CD4-positive, alpha-beta T cell treated with Interleukin-6 at 100 ng/mL for 8 hours (primary cell): ENCODE results near the gene RABIF.
"Not testable (repeated sequence)": the region's sequence is repeated elsewhere in the genome, so short reads cannot be mapped to it uniquely, and the experiment has no call there.

Experiments
- DNase-seq: peaks from one replicate; pipeline ENCODE4 v3.0.0-alpha.2; 2020; ENCODE audit warnings: mixed read lengths, low spot score

Gene RABIF

DNA sequence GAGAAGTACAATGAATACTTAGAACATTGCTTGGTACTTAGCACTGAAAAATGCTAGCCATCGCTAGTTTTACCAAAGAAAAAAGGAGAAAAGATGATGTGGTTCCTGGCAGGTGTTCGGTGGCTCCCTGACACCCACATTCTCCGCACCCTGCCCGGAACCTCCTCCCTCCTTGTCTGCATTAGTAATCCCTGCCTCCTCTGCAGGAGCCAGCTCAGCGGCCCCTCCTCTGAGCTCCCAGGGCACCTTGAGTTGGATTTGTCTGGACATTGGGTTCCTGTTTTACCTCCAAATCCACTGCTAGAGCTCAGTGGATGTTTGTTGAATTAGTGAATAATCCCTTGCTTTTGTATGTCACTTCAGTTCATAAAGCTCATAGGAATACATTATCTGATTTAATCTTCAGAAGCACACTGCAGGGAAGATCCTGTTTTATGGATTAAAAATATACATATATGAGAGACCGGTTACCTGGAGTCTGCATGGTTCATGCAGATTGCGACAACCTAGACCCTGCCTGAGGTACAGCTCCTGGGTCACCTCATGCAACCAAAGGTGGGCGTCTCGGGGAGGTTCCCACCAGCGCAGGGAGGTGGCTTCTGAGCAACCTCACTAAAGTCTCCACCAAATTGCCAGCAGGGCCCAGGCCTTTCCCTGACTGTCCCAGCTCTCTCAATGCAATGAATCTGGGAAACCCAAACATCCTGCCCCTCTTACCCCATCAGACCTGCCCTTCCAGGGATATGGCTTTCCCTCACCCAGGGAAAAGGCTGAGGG is 54.0 kb downstream of the RABIF start:
- DNase-seq: no peak

DNA sequence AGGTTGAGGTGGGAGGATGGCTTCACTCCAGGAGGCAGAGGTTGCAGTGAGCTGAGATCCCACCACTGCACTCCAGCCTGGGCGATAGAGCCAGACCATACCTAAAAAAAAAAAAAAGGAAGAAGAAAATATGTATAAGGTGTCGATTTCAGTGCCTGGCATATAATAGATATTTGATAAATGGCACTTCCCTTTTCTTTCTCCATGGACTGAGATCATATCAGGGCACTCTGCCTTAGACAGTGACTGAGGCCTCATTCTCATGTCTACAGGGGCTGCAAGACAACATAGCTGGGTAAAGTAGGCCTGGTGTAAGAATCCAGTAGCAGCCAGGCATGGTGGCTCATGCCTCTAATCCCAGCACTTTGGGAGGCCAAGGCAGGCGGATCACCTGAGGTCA is 57.0 kb downstream of the RABIF start:
- DNase-seq: no peak

DNA sequence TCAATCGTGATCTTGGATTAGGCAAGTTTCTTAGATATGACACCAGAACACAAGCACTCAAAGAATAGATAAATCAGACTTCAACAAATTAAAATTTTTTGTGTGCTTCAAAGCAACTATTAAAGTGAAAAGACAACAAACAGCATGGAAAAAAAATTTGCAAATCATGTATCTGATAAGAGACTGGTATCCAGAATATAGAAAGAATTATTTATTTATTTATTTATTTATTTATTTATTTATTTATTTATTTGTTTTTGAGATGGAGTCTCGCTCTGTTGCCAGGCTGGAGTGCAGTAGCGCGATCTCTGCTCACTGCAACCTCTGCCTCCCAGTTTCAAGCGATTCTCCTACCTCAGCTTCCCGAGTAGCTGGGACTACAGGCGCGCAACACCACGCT is 59.7 kb downstream of the RABIF start:
- DNase-seq: not testable (repeated sequence)
